GM21619 (cell line): Measurements from ENCODE around the gene NIPAL3.
"Not testable (repeated sequence)": the region's sequence is repeated elsewhere in the genome, so short reads cannot be mapped to it uniquely, and the experiment has no call there.

Experiments
- ATAC-seq: cut with Tn5 transposase; IDR thresholded peaks from one replicate; pipeline ENCODE4 v1.9.1; 2021; ENCODE audit not compliant: unreplicated experiment

Gene NIPAL3

GRCh38 chr1:24455272-24455671, 39.7 kb downstream of the NIPAL3 start:
- ATAC-seq = no peak

- no peak for ATAC-seq
These were observed 42.3 kb downstream of the NIPAL3 start for GRCh38 chr1:24457866-24458265.

DNA sequence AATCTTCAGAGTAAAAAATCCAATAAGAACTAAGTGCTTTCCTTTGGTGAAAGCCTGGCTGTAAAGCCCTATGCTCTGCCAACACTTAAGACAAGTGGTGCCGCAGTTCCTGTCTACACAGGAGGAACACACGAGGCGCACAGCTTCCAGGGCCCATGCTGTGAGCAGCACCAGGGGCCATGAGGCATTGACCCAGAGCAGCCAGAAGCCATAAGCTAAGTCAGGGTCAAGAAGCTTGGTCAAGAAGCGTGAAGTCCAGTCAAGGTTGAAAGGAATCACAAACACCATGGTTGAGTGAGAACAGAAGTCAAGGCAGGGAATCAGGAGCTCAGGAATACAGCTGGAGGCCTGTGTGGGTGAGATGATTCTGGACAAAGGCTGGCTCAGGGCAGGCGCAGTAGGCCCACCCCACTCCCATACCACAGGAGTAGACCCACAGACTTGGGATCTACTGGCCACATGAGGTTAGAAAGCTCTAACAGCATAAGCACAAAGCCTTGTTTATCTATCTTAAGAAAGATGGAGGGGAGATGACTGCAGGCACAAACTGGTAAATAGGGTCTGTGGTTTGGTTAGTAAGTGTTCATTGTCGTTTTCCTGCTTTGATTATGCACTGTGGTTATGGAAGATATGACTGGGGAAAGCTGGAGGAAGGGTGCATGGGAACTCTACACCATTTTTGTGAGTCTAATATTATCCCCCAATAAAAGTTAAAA, 44.1 kb downstream of the NIPAL3 start:
- ATAC-seq = no peak

DNA sequence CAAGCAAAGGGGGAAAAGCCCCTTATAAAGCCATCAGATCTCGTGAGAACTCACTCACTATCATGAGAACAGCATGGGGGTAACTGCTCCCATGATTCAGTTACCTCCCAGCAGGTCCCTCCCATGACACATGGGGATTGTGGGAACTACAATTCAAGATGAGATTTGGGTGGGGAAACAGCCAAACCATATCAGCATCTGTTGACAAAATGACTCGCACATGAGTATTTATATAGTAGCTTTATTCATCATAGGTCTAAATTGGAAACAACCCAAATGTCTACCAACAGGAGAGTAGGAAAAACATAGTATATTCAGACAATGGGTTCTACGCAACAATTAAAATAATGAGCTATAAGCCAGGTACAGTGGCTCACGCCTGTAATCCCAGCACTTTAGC, 46.5 kb downstream of the NIPAL3 start:
- not testable (repeated sequence) for ATAC-seq

DNA sequence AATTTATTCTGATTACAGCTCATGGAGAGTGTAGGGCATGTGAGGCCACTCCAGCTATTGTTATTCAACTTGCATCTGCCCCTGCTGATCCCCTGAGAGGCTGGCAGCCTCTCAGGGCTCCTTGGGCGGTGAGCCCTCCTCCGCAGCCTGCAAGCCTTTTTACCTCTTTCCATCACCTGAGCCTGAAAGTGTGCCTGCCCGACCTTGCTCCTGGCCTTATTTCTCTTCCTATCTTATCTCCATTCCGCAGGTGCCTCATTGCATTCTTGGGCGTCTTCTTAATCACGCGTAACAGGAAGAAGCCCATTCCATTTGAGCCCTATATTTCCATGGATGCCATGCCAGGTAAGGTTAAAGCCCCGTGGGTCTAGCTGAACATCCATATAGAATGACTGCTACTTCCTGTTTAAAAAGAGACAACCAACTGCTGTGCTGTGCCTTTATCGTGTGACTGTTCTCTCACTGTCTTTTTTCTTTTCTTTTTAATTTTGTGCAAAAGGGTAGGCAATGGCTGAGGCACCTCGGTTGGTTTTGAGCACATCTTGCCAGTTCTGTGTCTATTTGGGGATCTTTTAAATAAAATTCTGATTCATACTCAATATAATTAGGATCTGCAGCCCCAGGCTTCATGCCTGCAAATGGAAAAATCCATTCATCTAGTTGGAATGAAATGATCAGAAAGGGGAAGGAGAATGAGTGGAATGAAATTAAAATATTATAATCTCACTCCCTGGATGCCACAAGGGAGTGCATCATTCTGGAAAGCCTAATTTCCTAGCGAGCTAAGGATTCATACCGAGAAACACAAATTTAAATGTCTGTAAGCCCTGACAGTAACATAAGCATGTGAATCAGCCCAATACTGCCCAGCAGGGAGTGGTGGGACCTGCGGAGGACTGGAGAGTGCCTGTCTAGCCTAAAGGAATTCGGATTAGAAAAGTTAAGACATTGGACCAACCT, 48.5 kb downstream of the NIPAL3 start:
- no peak for ATAC-seq

DNA sequence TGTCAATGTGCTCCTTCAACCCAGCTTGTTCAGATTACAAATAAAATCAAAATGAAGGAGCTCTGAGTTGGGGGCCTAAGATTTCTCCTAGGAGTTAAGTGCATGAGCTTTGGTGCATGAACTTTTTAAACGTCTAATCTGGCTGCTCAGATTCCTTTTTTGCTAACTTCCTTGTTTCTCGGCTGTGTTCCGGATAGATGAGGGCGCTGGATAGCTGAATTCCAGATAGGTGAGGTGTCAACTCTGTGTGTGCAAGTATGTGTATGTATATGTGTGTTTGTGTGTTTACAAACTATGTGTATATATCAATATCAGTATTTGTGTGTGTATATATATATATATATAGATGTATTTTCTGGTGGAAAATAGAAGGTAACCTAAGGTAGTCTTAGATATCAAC, 49.5 kb downstream of the NIPAL3 start:
- ATAC-seq = no peak

DNA sequence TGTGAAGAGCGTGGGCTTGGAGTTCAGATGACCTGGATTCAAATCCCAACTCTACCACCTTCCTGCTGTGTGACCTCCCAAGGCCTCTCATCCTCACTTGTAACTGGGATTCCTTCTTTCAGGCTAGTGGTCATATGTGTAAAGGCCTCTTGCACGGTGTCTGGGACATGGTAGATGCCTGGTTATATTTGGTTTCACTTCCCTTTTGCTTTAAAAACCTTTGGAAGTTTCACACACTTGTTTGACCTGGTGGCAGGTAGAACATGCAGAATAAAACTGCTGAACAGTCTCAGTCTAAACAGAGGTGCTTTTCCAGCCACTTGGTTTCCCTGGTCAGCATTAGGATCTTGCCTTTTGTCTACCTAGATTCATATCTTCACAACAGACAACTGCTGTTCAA, 50.0 kb downstream of the NIPAL3 start:
- ATAC-seq = no peak

DNA sequence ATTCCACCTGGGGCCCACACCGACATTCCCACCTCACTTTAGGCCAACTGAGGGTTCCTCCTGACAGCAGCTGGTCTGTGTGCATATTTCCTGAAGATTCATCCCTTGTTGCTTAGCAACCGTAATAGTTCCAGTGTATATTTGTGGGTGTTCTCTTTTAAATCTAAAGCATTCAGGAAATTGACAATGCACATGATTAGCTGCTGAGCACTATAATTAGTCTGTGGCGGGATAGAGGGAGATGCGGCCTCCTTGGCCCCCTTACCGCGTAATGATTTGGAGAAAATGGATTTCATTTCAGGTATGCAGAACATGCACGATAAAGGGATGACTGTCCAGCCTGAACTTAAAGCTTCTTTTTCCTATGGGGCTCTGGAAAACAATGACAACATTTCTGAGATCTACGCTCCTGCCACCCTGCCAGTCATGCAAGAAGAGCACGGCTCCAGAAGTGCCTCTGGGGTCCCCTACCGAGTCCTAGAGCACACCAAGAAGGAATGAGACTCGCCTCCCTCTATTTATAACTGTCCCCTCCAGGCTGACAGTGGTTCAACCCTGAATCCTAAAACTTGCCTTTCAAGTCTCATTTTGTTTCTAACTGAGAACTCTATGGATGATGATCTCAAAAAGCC, 53.2 kb downstream of the NIPAL3 start:
- ATAC-seq = no peak

GRCh38 chr1:24470592-24470991, 55.0 kb downstream of the NIPAL3 start:
- ATAC-seq = no peak

- no peak for ATAC-seq
These were observed 57.1 kb downstream of the NIPAL3 start for GRCh38 chr1:24472527-24473251.

DNA sequence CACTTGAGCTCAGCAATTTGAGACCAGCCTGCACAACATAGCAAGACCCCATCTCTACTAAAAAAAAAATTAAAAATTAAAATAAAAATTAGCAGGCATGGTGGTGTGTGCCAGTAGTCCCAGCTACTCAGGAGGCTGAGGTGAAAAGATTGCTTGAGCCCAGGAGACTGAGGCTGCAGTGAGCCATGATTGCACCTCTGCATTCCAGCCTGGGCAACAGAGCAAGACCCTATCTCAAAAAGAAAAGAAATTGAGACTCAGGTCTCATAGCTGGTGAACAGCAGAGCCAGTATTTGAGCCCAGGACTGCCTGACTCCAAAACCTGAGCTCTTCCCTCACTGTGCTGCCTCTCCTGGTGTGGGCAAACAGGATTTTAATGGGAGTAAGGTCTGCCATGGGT, 58.6 kb downstream of the NIPAL3 start:
- ATAC-seq = no peak

DNA sequence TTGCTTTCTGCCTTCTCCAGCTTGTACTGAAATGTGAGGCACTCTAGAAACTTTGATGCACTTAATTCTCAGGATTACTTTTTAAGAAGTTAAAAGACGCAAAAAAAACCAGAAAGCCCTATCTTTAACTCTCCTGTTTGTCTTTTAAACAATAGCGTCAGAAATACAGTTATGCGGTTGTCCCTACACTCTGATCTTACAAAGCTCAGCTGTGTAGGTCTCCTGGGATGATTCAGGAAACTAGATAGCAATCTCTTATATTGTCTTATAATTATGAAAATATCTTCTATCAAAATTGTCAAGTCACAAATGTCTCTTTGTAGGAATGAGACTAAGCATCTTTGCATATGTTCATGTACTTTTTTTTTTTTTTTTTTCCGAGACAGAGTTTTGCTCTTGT, 60.1 kb downstream of the NIPAL3 start:
- ATAC-seq = no peak

DNA sequence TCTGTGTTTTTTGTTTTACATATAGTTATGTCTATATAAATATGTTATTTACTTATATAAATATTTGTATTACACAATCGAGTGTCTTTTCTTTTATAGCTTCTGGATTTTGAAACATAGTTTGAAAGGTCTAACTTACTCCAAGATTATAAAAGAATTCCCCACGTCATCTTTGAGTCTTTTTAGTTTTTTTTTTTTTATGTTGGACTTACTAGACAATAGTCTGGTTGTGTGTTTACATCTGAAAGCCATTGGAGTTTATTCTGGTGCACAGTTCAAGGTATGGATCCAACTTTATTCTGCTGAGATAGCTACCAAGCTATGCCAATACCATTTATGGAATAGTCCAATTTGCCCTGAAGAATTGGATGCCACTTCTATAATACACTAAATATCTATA, 61.0 kb downstream of the NIPAL3 start:
- no peak for ATAC-seq

DNA sequence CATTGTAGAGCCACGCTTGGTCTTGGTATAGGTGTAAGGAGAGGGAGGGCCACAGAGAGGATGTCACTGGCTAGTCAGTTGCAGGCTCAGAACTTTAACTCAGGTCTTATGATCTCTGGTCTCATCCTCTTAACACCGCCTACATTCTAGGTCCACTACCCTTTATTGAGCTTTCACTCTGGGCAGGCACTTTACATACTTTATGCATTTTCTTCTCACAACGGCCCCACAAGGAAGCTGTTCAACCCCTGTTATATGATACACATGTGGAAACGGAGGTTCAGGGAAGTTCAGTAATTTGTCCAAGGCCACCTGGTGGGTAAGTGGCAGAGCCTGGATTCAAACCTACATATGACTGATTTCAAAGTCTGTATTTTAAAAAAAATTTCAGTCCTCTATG, 61.7 kb downstream of the NIPAL3 start:
- ATAC-seq = no peak

GRCh38 chr1:24481101-24481500, 65.5 kb downstream of the NIPAL3 start:
- ATAC-seq = peak; percentile 62

DNA sequence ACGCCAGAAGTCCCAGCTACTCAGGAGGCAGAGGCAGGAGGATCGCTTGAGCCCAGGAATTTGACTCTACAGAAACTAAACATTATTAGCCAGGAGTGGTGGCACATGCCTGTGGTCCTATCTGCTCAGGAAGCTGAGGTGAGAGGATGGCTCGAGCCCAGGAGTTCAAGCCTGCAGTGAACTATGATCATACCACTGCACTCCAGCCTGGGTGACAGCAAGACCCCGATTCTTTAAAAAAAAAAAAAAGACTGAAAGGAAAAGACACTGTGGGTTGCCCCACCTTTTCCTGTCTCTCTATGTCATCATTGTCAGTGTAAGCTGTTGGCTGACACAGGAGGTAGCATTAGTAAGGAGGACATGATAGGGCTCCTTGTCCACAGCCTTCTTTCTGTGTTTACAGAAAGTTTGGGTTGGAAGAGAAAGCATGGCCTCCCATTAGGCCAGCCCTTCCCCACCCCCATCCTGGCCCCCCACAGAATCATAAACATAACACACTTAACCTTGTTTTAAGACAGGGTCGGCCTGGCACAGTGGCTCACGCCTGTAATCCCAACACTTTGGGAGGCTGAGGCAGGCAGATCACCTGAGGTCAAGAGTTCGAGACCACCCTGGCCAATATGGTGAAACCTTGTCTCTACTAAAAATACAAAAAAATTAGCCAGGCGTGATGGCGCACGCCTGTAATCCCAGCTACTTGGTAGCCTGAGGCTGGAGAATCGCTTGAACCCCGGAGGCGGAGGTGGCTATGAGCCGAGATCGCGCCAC, 66.4 kb downstream of the NIPAL3 start:
- no peak for ATAC-seq

DNA sequence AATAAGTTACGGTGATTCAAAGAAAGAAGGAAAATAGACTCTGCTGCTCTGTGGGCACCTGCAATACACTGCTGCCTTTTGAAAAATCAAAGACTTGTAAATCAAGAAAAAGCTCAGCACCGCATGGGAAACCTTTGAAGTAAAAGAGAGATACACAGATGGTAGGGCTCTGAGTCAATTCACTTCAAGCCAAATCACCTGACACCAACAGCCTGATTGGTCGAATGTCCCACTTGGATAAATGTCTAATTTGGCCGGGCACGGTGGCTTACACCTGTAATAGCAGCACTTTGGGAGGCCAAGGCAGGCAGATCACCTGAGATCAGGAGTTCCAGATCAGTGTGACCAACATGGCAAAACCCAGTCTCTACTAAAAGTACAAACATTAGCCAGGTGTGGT, 67.8 kb downstream of the NIPAL3 start:
- no peak for ATAC-seq

DNA sequence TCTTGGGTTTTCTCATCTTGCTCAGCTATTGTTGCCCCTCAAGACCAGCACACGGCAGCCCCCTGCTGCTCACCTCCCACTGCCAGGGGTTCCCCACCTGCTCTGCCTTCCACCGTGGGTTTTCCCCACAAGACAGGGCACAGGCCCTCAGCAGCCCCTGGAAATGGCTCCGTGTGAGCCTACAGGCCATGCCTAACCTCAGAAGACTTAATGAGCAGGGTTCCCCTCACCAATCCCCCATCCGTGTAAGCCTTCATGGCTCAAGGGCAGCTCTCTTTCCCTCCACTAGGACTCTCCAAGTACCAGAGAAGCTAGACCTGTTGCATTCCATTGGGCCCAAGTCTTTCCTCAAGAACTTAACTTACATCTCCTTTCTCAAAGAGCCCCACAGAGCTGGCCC, 68.6 kb downstream of the NIPAL3 start:
- ATAC-seq = no peak

DNA sequence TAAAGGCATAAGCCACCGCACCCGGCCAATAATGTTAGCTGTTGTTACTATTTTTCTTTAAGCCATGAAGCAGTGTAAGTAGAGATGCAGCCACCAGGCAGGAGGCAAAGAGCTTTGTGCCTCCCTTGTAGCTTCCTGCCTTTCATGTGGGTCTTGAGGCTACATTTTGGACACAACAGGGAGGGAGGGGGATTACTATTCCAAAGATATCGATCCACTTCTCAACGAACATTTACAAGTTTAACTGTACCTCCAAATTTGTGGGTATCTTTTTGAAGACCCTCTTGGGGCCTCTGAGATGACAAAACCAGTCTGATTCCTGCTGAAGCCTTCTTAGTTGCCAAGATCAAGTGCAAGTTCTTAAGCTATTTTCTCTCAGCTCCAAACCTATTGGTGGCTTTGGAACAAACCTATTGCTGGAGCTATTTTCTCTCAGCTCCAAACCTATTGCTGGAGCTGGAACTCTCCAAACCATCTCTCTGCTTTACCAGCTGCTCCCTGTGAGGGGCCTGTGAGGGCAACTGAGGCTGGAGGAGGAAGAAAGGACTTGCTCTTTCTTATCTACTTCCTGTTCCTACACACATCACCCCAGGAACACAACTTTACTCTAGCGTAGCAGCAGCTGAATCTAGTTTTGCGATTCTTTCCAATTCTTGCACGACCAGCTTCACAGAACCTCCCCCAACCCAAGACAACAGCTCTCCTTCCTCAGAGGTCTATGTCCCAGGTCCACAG, 70.9 kb downstream of the NIPAL3 start:
- no peak for ATAC-seq

GRCh38 chr1:24487455-24487854, 71.9 kb downstream of the NIPAL3 start:
- no peak for ATAC-seq
